Gastrocnemius medialis (tissue), 4 donors: ENCODE measurements around the gene AKAP8L. TPM values are rescaled to one million over a fixed set of nuclear protein-coding genes. Genes with fewer than 3 reads are reported as not detected.

Source experiments
- ATAC-seq, 2 donors: fragments of 150-250 bp; one replicate each; pipeline ENCODE4 v1.9.1; 2016
- DNase-seq, 2 donors: peaks; one replicate each; pipeline ENCODE4 v3.0.0-alpha.2; 2019
- H3K27ac ChIP-seq, 4 donors: fragments of 200-600 bp; sonication (generic); 1 replicate in 1 of 4; 2 replicates in 3 of 4; pipeline ENCODE4 v1.5.1; 2016 to 2018; ENCODE audit warnings: mild to moderate bottlenecking in 2 of 4, moderate library complexity in 1 of 4
- H3K27me3 ChIP-seq, 3 donors: fragments of 200-600 bp; sonication (generic) in 2 of 3; 1 replicate in 1 of 3; 2 replicates in 2 of 3; pipeline versions ENCODE4 v1.5.1 to v1.6.0; 2016 to 2019; ENCODE audit warnings: mild to moderate bottlenecking in 1 of 3, moderate library complexity in 1 of 3
- H3K36me3 ChIP-seq, 2 donors: fragments of 200-600 bp; sonication (generic) in 1 of 2; one replicate each; pipeline ENCODE4 v1.5.1; 2017 to 2018
- H3K4me1 ChIP-seq, 2 donors: fragments of 200-600 bp; sonication (generic) in 1 of 2; one replicate each; pipeline ENCODE4 v1.5.1; 2016 to 2017; ENCODE audit warnings: mild to moderate bottlenecking in 2 of 2
- H3K4me3 ChIP-seq, 4 donors: fragments of 200-600 bp; sonication (generic) in 3 of 4; 1 replicate in 1 of 4; 2 replicates in 3 of 4; pipeline ENCODE4 v1.5.1; 2016 to 2019; ENCODE audit warnings: mild to moderate bottlenecking in 2 of 4
- H3K9me3 ChIP-seq, 3 donors: fragments of 200-600 bp; sonication (generic) in 2 of 3; 1 replicate in 1 of 3; 2 replicates in 2 of 3; pipeline ENCODE4 v1.5.1; 2016 to 2019
- POLR2A ChIP-seq, 2 donors: fragments of 450-650 bp; IDR thresholded peaks; one replicate each; pipeline ENCODE4 v1.6.1; 2017; ENCODE audit warnings: antibody characterized with exemption in 2 of 2, mild to moderate bottlenecking in 2 of 2, moderate library complexity in 2 of 2
- in situ Hi-C, 4 donors: fragments of 200-750 bp; cut with MboI; loops; one replicate each; pipeline versions ENCODE4 v1.15.0 to v1.8.0; 2017; ENCODE audit warnings: low sequenced_read_pairs in 4 of 4
- intact Hi-C: fragments of 100-400 bp; cut with DNase I; formaldehyde crosslinking; loops from one replicate; pipeline ENCODE4 v1.15.1; 2023; ENCODE audit warnings: low total_unique reads
- total RNA-seq, 4 donors: library from RNA; depleted of rRNA; stranded (reverse); fragments of >200 nt; gene quantifications; one replicate each; pipeline versions ENCODE4 v1.1.0 to v1.2.3, GENCODE V29; 2016
- TF ChIP-seq, protein P1 (sequence below), 5 experiments: fragments of 450-650 bp in 3 of 5; fragments of 200-600 bp in 2 of 5; sonication (generic) in 2 of 5; IDR thresholded peaks in 4 of 5; conservative IDR thresholded peaks in 1 of 5; 1 replicate in 4 of 5; 2 replicates in 1 of 5; pipeline ENCODE4 v1.5.1; 2016 to 2019; ENCODE audit warnings: antibody characterized with exemption in 5 of 5, mild to moderate bottlenecking in 3 of 5, moderate library complexity in 3 of 5

AKAP8L gene
- total RNA-seq, 4 donors from 2014 or later: 69.3 to 142 (median 85.6) TPM

DNA sequence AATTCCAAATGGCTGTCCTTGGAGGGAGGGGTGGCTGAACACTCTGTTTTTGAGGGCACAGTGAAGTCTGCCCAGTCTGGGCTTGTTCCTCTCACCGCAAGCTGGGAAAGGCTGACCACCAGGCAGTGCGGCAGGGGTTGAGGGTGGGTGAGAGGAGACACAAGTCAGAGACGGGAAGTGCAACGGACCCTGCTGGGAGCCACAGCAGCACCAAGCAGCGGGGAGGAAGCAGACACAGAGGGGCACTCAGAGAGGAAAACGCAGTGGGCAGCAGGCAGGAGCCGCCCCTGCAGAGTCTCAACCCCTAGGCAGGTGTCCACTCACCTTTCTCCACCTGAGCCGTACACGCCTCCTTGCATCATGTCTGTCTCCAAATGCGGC lies 15.6 kb downstream of the AKAP8L start:
- no peak for ATAC-seq
- TF ChIP-seq, protein P1, sequence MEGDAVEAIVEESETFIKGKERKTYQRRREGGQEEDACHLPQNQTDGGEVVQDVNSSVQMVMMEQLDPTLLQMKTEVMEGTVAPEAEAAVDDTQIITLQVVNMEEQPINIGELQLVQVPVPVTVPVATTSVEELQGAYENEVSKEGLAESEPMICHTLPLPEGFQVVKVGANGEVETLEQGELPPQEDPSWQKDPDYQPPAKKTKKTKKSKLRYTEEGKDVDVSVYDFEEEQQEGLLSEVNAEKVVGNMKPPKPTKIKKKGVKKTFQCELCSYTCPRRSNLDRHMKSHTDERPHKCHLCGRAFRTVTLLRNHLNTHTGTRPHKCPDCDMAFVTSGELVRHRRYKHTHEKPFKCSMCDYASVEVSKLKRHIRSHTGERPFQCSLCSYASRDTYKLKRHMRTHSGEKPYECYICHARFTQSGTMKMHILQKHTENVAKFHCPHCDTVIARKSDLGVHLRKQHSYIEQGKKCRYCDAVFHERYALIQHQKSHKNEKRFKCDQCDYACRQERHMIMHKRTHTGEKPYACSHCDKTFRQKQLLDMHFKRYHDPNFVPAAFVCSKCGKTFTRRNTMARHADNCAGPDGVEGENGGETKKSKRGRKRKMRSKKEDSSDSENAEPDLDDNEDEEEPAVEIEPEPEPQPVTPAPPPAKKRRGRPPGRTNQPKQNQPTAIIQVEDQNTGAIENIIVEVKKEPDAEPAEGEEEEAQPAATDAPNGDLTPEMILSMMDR (IDR thresholded peaks at IDR 0.05 in 4 of 5, conservative IDR thresholded peaks at IDR 0.05 in 1 of 5): no peak
- TF ChIP-seq POLR2A (IDR thresholded peaks at IDR 0.05): no peak
- H3K36me3 ChIP-seq: peaks cover 0 to 36% of the 10 kb centered on the region in 2 donors
- no peaks in the 10 kb centered on the region for H3K9me3 ChIP-seq
- no peaks in the 10 kb centered on the region for H3K27me3 ChIP-seq
- H3K27ac ChIP-seq: peak overlapping the region; percentile 73 to 96 (median 88)
- H3K4me1 ChIP-seq: peaks cover 76 to 90% of the 10 kb centered on the region in 2 donors
- in situ Hi-C loops: no loop called here
- H3K4me3 ChIP-seq: no peak overlapping the region
- DNase-seq: no peak
- intact Hi-C loops: loop anchor here (2.0 kb wide), 1 partner anchor 66 kb away; no protein-coding TSS in a partner anchor

DNA sequence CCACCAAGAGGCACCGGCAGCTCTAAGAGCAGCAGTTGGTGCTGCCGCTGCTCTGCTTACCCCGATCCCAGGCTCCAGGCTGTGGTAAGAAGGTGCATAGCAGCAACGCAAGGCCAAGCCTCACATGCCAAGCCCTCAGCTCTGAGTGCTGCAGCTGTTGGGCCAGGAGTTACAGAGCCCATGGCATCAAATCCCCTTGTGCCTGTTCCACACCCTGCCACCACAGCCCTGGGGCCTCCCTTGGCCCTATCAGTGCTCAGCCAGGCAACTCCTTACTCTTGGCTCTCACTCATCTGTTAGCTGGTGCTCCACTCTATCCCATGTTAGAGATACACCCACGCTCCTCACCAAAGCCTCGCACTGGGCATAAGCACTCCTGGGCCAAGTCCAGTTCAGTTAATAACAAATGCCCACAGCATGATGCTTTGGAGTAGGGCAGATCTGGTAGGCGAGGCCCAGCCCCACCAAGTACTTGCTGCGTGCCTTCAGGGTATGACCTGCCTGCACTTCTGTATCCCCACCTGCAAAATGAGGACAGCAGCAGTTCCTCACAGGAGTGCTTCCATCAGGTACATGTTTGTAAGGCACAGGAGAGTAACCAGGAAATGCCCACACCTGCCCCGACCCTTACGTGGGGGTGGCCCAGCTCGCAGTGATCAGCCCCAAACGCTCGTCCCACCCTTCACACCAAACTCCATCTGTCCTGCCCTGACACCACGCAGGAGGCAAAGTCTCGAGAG lies 16.2 kb downstream of the AKAP8L start:
- no peak overlapping the region for H3K4me3 ChIP-seq
- peaks cover 0 to 42% of the 10 kb centered on the region in 2 donors for H3K36me3 ChIP-seq
- TF ChIP-seq, protein P1 (IDR thresholded peaks at IDR 0.05 in 4 of 5, conservative IDR thresholded peaks at IDR 0.05 in 1 of 5): peak in 2 of 5 experiments; percentile 27 to 28
- TF ChIP-seq POLR2A (IDR thresholded peaks at IDR 0.05): no peak
- peak; percentile 42 to 76 for ATAC-seq
- H3K27me3 ChIP-seq: no peaks in the 10 kb centered on the region
- DNase-seq: peak; percentile 56 to 90
- H3K27ac ChIP-seq: peak overlapping the region; percentile 73 to 96 (median 88)
- H3K4me1 ChIP-seq: peaks cover 74 to 84% of the 10 kb centered on the region in 2 donors
- no peaks in the 10 kb centered on the region for H3K9me3 ChIP-seq
- in situ Hi-C loops: no loop called here
- intact Hi-C loops: loop anchor here (2.0 kb wide), 1 partner anchor 66 kb away; no protein-coding TSS in a partner anchor

DNA sequence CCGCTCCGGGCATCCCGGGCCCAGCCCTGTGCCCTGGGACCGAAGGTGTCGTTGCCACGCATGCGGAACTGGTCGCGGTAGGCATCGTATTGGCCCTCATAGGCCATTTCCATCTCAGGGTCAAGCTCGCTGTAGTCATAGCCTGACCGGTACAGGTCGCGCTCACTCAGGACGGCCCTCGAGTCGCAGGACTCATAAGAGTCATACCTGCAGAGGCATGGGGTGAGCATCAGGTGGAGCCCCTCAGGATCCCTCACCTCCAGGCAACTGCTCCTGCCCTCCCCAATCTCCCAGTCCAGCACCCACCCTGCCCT lies 17.4 kb downstream of the AKAP8L start:
- no peak for ATAC-seq
- Histone ChIP-seq H3K4me1 (peaks cover 62 to 72% of the 10 kb centered on the region in 2 donors), H3K27me3 (no peaks in the 10 kb centered on the region), H3K27ac (peak overlapping the region; percentile 73 to 96 (median 88)), H3K4me3 (no peak overlapping the region), H3K9me3 (no peaks in the 10 kb centered on the region), H3K36me3 (peaks cover 0 to 54% of the 10 kb centered on the region in 2 donors)
- DNase-seq: no peak
- intact Hi-C loops: no loop called here
- in situ Hi-C loops: no loop called here
- TF ChIP-seq, protein P1 (IDR thresholded peaks at IDR 0.05 in 4 of 5, conservative IDR thresholded peaks at IDR 0.05 in 1 of 5): no peak
- no peak for TF ChIP-seq POLR2A (IDR thresholded peaks at IDR 0.05)

DNA sequence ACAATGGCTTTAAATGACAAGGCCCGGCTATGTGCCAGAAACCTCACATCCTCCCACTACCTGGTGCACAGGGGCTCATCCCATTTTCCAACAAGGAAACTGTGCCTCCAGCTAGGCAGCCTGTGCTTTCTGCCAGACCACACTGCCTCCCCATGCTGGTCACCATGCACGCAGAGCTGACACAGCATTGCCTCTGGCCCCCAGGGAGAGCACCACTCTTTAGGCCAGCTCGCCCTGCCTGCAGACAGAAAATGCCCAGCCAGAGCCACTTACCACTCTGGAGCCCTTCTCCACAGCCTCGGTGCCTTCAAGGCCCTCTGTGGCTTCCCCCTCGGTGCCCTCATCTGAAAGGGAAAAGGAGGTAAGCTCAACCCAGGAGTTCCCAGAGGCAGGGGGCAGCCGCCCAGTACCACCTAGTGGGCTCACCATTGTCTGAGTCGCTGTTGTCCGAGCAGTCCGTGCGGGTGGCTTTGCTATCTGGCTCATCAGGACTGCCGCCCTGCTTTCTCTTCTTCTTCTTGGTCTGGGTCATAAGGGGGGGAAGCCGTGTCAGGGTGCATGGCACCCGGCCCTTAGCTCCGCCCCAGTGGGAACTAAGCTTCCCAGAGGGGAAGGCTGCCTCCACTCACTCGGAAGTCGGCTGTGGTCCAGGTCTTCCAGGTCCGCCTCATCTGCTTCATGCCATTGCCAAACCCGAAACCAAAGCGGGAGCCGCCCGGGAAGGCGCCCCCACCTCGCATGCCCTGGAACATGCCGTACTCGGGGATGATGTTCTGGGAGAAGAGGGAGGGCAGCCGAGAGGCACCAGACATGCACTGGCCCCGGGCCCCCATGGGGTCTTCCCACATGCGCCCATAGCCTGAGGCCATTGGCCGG lies 18.0 kb downstream of the AKAP8L start:
- no peak overlapping the region for H3K4me3 ChIP-seq
- peak overlapping the region; percentile 73 to 96 (median 88) for H3K27ac ChIP-seq
- peak in 1 of 2 donors; percentile 3 for ATAC-seq
- in situ Hi-C loops: no loop called here
- no peaks in the 10 kb centered on the region for H3K27me3 ChIP-seq
- DNase-seq: peak in 1 of 2 donors; percentile 70
- H3K36me3 ChIP-seq: peaks cover 0 to 59% of the 10 kb centered on the region in 2 donors
- peaks cover 58 to 69% of the 10 kb centered on the region in 2 donors for H3K4me1 ChIP-seq
- H3K9me3 ChIP-seq: no peaks in the 10 kb centered on the region
- intact Hi-C loops: no loop called here
- TF ChIP-seq POLR2A (IDR thresholded peaks at IDR 0.05): no peak
- TF ChIP-seq, protein P1 (IDR thresholded peaks at IDR 0.05 in 4 of 5, conservative IDR thresholded peaks at IDR 0.05 in 1 of 5): no peak
